Measurements from ENCODE around the gene PIM2.

PIM2 gene

DNA sequence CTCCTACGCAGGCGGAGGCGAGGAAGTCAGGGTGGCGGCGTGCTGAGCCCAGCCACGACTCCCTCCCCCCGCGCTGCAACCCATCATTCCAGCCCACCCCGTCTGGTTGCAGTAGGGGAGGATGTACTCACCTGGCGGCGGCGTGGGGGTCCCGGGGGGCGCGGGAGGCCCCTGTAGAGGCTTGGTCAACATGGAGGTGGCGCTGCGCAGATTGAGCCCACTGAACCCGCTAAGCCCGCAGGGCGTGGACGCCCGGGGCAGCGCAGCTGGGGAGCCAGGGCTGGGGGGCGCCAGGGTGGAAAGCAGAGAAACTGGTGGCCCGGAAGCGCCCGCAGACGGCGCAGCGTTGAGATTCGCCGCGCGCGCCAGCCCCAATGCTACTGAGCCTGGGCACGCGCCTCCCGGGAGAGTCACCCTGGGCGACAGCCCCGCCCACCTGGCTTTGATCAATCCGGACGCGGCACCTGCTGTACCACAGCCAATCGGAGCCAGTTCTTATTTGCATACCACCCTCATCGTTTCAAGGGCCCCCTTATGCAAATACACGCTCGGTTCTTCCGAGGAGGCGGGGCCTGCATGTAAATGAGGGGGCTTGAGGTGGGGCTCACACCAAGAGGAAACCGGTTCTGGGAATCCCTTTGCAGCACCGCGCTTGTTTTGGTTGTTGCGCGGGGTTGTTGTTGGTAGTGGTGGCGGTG, at the start of gene PIM2:
Gene PIM2, minus strand, starts transcription at position 382 of the 698 bp plus-strand sequence. Its CDS starts 190 bp downstream, at position 192.
- peak within 1 kb of the TSS; percentile 67 for H3K4me3 ChIP-seq (ENCODE audit: control insufficient read depth, low read depth, low read length)
- no peak for DNase-seq (ENCODE audit: low read depth)
- TF ChIP-seq, protein P1, sequence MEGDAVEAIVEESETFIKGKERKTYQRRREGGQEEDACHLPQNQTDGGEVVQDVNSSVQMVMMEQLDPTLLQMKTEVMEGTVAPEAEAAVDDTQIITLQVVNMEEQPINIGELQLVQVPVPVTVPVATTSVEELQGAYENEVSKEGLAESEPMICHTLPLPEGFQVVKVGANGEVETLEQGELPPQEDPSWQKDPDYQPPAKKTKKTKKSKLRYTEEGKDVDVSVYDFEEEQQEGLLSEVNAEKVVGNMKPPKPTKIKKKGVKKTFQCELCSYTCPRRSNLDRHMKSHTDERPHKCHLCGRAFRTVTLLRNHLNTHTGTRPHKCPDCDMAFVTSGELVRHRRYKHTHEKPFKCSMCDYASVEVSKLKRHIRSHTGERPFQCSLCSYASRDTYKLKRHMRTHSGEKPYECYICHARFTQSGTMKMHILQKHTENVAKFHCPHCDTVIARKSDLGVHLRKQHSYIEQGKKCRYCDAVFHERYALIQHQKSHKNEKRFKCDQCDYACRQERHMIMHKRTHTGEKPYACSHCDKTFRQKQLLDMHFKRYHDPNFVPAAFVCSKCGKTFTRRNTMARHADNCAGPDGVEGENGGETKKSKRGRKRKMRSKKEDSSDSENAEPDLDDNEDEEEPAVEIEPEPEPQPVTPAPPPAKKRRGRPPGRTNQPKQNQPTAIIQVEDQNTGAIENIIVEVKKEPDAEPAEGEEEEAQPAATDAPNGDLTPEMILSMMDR (IDR thresholded peaks at IDR 0.05; ENCODE audit: control insufficient read depth, insufficient read depth, low read depth, low read length, missing control alignments) = no peak

DNA sequence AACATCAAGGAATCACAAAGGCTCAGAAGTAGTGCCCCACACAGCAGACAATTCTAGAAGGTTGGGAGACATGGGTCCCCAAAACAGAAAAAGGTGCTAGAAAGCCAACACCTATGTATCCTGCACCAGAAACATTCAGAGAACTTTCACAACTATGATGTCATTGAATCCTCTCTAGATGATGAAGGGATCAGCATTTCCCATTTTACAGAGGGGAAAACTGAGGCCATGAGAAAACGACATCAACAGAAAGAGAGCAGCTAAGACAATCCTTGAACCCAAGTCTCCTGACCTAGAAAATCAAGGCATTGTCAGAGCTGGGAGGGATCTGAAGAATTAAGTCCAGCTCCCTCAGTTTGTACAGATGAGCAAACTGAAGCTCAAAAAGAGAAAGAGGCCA, 49.6 kb upstream of the PIM2 start:
- TF ChIP-seq, protein P1 (IDR thresholded peaks at IDR 0.05; ENCODE audit: control insufficient read depth, insufficient read depth, low read depth, low read length, missing control alignments) = no peak
- no peak for DNase-seq (ENCODE audit: low read depth)
- no peak overlapping the region for H3K4me3 ChIP-seq (ENCODE audit: control insufficient read depth, low read depth, low read length)

DNA sequence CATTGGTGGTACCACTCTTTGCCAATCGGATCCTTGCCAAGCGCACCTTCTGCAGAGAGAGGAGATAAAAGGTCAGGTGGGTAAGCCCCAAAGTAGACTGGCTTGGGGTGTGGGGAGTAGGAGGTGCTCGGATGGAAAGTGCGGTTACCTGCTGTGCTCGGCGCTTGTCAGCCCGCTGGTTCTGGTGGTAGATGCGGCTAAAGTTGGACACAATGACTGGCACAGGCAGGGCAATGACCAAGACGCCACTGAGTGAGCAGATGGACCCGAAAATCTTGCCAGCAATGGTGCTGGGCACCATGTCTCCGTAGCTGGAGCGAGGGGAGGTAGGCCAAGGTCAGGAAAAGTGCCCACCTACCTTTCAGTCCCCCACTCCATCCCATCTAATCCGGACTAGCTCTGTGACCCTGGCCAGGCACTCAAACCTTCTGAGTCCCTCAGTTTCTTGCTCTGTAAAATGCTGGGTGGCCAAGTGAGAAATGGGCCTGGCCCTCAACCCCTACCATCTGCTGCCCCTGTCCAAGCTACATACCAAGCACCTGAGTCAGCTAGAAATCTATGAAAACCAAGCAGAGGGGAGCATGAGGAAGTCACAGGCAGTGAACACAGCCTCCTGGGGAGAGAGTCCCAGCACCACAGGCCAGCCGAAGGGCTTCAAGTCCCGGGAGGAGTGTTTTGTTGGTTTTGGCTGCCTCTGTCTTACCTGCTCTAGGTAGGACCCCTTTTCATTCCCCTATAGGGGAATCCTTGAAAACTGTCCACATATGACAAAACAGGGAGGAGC, 48.2 kb upstream of the PIM2 start:
- no peak for DNase-seq (ENCODE audit: low read depth)
- TF ChIP-seq, protein P1 (IDR thresholded peaks at IDR 0.05; ENCODE audit: control insufficient read depth, insufficient read depth, low read depth, low read length, missing control alignments) = no peak
- no peak overlapping the region for H3K4me3 ChIP-seq (ENCODE audit: control insufficient read depth, low read depth, low read length)

DNA sequence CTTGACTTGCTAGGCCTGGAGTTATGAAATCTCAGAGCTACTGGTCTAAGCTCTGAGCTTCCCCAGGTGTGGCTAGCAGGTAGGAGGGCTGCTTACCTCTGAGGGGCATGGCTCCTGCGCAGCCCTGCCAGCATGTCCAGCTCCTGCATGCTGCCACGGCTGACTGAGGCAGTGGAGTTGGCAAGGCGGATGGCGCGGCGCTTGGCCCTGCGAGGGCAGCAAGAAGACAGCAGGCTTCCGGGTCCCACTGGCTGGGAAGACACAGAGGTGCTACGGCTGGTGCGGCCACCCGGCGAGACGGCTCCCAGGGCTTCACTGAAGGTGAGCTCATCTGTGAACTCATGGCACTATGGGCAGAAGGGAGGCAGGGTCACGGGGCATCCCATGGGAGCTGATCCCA, 47.1 kb upstream of the PIM2 start:
- no peak overlapping the region for H3K4me3 ChIP-seq (ENCODE audit: control insufficient read depth, low read depth, low read length)
- TF ChIP-seq, protein P1 (IDR thresholded peaks at IDR 0.05; ENCODE audit: control insufficient read depth, insufficient read depth, low read depth, low read length, missing control alignments) = no peak
- no peak for DNase-seq (ENCODE audit: low read depth)

DNA sequence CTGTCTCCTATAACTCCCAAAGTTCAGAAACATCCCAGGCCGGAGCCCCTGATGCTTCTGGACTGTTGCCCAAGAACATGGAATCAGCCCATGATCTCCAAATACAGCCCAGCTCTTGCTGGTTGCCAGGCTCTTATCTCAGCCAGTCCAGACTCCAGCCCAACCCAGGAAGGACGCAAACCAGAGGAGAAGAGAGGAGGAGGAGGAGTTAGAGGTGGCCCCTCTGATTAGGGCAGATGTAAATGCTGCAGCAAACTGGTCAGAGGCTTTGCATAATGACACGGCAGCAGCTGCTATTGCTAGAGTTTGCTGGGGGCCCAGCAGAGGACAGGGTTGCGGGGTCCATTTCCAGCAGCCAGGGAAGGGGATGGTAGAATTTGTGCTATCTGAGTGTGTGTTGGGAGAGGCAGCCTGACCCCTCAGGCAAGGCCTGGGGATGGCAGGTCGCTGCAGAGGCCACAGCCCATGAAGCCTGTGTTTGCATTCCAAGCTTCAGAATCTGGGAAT, 42.8 kb upstream of the PIM2 start:
- no peak for DNase-seq (ENCODE audit: low read depth)
- no peak overlapping the region for H3K4me3 ChIP-seq (ENCODE audit: control insufficient read depth, low read depth, low read length)
- TF ChIP-seq, protein P1 (IDR thresholded peaks at IDR 0.05; ENCODE audit: control insufficient read depth, insufficient read depth, low read depth, low read length, missing control alignments) = no peak

DNA sequence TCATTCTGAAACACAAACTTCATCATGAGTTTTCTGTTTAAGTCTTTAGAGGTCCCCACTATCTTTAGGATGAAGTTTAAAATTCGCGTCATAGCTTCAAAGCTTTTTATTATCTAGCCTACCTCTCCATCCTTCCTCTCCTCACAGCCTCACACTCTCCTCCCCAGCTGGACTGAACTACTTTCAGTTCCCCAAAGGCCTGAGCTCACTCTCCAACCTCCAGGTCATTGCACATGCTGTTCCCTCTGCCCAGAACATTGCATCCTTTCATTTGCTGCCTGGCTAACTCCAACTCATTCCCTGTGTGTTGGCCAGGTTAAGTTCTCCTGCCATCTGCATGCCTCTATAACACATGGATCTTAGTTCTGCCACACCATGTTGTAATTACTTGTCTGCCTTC, 41.5 kb upstream of the PIM2 start:
- TF ChIP-seq, protein P1 (IDR thresholded peaks at IDR 0.05; ENCODE audit: control insufficient read depth, insufficient read depth, low read depth, low read length, missing control alignments) = no peak
- H3K4me3 ChIP-seq (ENCODE audit: control insufficient read depth, low read depth, low read length) = no peak overlapping the region

More for the DNA sequence above, 41.5 kb upstream of the PIM2 start:
- DNase-seq (ENCODE audit: low read depth) = no peak
